ENCODE data around the gene CEACAM19.

- TF ChIP-seq, protein P1, sequence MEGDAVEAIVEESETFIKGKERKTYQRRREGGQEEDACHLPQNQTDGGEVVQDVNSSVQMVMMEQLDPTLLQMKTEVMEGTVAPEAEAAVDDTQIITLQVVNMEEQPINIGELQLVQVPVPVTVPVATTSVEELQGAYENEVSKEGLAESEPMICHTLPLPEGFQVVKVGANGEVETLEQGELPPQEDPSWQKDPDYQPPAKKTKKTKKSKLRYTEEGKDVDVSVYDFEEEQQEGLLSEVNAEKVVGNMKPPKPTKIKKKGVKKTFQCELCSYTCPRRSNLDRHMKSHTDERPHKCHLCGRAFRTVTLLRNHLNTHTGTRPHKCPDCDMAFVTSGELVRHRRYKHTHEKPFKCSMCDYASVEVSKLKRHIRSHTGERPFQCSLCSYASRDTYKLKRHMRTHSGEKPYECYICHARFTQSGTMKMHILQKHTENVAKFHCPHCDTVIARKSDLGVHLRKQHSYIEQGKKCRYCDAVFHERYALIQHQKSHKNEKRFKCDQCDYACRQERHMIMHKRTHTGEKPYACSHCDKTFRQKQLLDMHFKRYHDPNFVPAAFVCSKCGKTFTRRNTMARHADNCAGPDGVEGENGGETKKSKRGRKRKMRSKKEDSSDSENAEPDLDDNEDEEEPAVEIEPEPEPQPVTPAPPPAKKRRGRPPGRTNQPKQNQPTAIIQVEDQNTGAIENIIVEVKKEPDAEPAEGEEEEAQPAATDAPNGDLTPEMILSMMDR (conservative IDR thresholded peaks at IDR 0.05; ENCODE audit: low read length), result no peak
- TF ChIP-seq EZH2phosphoT487 (IDR thresholded peaks at IDR 0.05; ENCODE audit: borderline replicate concordance), result no peak
These were observed 42.5 kb upstream of the CEACAM19 start for GRCh38 chr19:44628793-44629192.

Measured in Loucy (cell line).